Mucosa of stomach (tissue), 1 donor: ENCODE data around the gene DOK7.

Experiments used
- H3K27me3 ChIP-seq: one replicate; pipeline ENCODE4 v1.7.0; 2013; ENCODE audit warnings: mild to moderate bottlenecking, low read length; ENCODE audit not compliant: control insufficient read depth, insufficient read depth
- H3K36me3 ChIP-seq: one replicate; pipeline ENCODE4 v1.7.0; 2013; ENCODE audit warnings: low read length; ENCODE audit not compliant: control insufficient read depth, insufficient read depth
- H3K4me1 ChIP-seq: one replicate; pipeline ENCODE4 v1.7.0; 2013; ENCODE audit warnings: mild to moderate bottlenecking, low read length; ENCODE audit not compliant: control insufficient read depth, insufficient read depth
- H3K4me3 ChIP-seq: one replicate; pipeline ENCODE4 v1.7.0; 2013; ENCODE audit warnings: low read length
- H3K9ac ChIP-seq: one replicate; pipeline ENCODE4 v1.7.0; 2013; ENCODE audit warnings: mild to moderate bottlenecking, low read length, moderate library complexity
- H3K9me3 ChIP-seq: one replicate; pipeline ENCODE4 v1.7.0; 2013; ENCODE audit warnings: mild to moderate bottlenecking, low read length, moderate library complexity; ENCODE audit not compliant: control insufficient read depth
- donor health status: Pancreatic carcinoma.

The DOK7 gene

DNA sequence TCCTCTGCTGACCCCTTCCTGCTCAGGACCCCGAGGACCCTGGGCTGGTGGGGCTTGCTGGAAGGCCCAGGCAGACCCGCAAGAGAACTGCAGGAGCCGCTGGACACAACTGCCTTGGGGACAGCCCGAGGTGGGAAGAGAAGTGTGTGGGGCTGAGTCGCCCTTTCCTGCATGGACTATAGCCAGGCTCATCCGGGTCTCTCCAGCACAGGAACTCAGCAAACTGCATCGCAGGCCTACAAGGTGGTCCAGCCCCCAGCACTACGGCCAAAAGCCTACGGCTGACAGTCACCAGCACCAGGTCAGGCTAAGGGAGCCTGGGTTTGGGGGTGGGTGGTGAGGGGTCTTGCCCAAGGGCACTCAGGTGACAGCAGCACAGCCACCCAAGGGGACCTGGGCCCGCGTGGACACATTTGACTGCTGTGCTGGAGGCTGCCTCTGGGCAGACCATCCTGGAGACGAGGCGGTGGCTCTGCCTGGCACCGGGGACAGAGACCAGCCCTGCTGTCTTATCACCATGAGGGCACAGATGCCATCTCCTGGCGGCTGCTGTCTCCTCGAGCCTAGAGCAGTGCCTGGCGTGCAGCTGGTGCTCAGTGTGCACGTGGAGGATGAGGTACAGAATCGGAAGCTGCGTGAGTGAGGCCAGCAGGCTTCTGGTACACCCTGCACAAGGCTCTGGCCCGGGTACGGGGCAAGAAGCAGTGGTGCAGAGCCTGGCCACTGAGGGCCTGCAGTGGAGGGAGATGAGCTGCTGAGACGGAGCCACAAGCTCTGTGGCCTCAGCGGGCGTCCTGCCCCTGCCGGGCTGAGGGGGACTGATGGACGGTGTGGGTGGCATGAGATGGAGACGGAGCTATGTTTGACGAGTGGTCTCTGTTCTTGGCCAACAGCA lies 54.0 kb downstream of the DOK7 start:
- Histone ChIP-seq H3K27me3 (no peaks in the 10 kb centered on the region), H3K9ac (no peak overlapping the region), H3K9me3 (no peaks in the 10 kb centered on the region), H3K4me1 (peaks cover 3% of the 10 kb centered on the region), H3K36me3 (peaks cover 17% of the 10 kb centered on the region), H3K4me3 (no peak overlapping the region)

DNA sequence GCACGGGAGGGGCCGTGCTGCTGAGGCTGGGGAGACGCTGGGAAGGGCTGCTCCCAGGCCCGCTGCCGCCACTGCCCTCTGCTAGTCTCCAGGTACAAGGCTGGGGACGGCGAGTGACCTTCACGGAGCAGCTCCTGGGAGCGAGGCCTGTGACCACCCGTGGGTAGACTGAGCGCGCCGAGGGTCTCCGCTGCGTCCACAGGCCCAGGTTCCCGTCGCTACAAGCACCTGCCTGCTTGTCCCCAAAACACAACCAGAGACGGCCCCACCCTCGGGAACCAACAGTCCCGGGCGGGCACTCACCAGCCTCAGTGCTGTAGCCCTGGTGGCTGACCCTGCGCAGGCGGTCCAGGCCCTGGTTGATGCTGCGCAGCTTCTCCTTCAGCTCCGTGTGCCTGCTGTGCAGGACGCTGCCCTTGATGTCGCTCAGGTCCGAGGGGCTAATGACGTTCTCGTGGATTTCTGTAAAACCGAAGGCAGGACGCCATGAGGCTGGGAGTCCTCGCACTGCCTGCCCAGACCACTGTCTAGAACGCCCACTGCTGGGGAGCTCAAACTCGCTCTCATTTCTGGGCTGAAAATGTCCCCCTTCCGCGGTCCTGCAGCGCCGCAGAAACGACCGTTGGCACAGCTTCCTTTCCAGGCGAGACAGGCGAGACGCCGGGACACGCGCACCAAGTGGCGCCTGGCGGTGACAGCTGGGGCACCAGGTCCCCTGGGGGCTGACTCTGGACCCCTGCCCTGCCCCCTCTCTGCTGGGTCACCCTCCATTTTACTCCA lies 54.8 kb downstream of the DOK7 start:
- no peaks in the 10 kb centered on the region for H3K9me3 ChIP-seq
- H3K9ac ChIP-seq, result no peak overlapping the region
- H3K36me3 ChIP-seq, result peaks cover 17% of the 10 kb centered on the region
- peaks cover 3% of the 10 kb centered on the region for H3K4me1 ChIP-seq
- H3K27me3 ChIP-seq, result no peaks in the 10 kb centered on the region
- H3K4me3 ChIP-seq, result no peak overlapping the region

DNA sequence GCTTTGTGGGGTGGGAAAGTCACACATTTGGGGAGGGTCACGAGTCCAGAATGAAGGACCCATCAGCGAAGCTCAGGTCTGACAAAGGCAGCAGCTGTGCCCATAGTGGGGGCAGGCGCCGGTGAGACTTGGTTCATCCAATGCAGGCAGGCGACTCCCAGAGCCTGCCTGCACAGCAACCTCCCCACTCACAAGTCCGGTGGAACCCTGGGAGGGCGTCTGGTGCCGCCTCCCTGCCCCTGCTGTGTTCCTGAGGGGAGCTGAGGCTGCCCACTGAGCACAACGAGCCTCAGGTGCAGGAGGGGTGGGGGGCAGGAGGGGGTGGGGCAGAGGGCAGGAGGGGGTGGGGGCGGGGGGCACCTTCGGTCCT lies 55.4 kb downstream of the DOK7 start:
- Histone ChIP-seq H3K36me3 (peaks cover 17% of the 10 kb centered on the region), H3K9ac (no peak overlapping the region), H3K27me3 (no peaks in the 10 kb centered on the region), H3K4me3 (no peak overlapping the region), H3K9me3 (no peaks in the 10 kb centered on the region), H3K4me1 (peaks cover 3% of the 10 kb centered on the region)

DNA sequence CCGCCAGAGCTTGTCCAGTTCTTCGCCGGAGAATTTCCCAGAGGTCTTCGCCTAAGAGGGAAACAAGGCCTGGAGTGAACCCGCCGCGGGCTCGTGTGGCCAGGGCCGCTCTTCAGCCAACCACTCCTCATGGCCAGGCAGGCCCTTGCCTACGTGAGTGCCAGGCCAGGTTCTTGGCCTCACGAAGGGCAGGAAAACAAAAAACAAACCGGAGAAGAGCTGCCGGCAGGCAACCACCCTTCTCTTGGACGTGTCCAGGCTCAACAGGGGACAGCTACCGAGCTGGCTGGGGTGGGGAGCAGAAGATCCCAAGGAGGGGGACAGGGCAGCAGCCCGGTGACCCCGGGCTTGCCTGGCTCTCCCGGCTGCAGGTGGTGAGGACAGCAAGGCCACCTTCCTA lies 55.8 kb downstream of the DOK7 start:
- H3K9me3 ChIP-seq, result no peaks in the 10 kb centered on the region
- H3K27me3 ChIP-seq, result no peaks in the 10 kb centered on the region
- H3K36me3 ChIP-seq, result peaks cover 17% of the 10 kb centered on the region
- no peak overlapping the region for H3K9ac ChIP-seq
- no peak overlapping the region for H3K4me3 ChIP-seq
- peaks cover 3% of the 10 kb centered on the region for H3K4me1 ChIP-seq

DNA sequence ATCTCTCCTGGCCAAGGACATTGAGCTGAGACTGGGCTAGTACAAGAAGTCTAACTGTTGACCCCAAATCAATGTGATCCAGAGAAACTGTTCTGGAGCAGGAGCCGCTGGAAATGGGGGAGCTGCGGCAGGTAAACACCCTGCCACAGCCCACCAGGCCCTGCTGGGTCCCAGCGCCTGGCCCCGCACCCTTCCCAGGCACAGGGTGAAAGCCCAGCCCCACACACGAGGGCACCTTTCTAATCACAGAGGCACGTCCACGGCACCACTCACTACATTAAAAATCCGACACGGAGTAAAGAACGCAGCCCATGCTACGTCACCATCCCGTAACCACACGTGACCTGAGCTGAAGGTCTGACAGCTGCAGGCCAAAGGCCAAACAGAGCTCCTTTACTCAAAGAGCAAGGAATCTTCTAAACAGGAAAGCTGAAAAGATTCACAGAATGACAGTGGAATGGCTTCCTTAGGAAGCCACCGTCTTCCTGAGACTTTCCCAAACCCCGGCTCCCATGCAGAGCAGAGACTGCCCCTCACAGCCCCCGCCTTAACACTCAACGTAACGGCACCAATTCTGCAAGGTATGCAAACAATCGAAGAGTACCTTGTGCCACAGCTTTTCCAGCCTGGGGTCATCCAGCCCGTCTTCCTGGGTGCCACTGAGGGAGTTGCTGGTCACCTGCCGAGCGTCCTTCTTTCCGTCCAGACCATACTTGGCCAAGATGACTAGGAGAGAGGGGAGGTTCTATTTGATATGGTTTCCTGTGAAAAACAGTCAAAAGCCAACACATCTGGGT lies 56.6 kb downstream of the DOK7 start:
- Histone ChIP-seq H3K9ac (no peak overlapping the region), H3K36me3 (peaks cover 17% of the 10 kb centered on the region), H3K9me3 (no peaks in the 10 kb centered on the region), H3K4me3 (no peak overlapping the region), H3K4me1 (peaks cover 3% of the 10 kb centered on the region), H3K27me3 (no peaks in the 10 kb centered on the region)

DNA sequence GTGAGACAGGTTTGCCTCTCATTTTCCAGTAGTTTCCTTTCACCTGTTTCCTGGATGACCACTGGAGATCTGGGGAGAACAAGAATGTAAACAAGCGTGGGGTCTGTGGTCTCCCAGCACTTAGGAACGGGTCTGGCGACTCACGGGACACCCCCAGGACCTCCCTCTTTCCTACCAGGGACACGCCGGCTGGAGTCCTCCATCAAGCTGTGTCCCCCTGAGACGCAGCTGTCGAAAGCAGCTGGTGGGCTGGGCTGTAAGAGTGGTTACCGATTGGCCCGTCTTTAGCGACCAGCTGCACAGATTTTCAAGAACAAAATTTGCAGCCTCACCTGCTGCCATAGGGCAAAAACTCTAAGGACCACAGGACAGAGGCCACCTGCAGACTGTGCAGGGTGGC lies 57.2 kb downstream of the DOK7 start:
- H3K4me3 ChIP-seq, result no peak overlapping the region
- no peaks in the 10 kb centered on the region for H3K9me3 ChIP-seq
- H3K9ac ChIP-seq, result no peak overlapping the region
- H3K36me3 ChIP-seq, result peaks cover 17% of the 10 kb centered on the region
- H3K4me1 ChIP-seq, result peaks cover 3% of the 10 kb centered on the region
- H3K27me3 ChIP-seq, result no peaks in the 10 kb centered on the region

DNA sequence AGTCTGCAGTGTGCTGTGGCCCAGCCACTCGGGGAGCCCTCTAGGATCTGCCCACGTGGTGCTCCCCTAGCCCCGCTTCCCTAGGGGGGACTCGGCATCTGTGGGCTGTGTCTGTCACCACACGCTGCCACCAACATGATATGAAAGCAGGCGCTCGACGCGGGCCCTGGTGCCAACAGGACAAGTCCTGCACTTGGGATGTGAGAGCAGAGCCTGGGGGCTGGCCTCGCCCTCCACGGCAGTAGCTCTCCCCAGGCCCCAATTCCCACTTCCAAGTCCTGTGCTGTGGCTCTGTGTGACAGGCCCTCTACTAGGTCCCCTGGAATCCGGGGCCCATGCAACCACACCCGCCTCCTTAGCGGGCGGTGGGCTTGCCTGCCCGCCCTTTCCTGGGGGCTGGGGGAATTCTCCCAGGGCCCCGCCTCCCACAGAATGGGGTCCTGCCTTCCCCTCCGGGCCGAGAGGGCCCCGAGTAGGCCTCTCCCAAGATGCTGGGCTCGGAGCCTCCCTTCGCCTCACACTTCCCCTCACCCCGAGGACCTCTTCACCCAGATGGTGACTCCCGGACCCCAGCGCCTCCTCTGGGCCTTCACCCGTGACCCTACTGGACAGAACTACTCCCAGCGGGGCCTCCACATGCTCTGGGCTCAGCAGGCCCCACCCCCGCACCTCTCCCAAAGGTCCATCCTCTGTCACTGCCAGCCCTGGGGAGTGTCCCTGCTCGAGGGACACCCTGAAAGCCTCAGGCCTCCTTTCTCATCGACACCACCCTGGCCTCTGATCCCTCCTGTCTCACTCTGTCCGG lies 57.9 kb downstream of the DOK7 start:
- Histone ChIP-seq H3K4me1 (no peaks in the 10 kb centered on the region), H3K27me3 (no peaks in the 10 kb centered on the region), H3K9me3 (no peaks in the 10 kb centered on the region), H3K36me3 (peaks cover 17% of the 10 kb centered on the region), H3K4me3 (no peak overlapping the region), H3K9ac (no peak overlapping the region)

DNA sequence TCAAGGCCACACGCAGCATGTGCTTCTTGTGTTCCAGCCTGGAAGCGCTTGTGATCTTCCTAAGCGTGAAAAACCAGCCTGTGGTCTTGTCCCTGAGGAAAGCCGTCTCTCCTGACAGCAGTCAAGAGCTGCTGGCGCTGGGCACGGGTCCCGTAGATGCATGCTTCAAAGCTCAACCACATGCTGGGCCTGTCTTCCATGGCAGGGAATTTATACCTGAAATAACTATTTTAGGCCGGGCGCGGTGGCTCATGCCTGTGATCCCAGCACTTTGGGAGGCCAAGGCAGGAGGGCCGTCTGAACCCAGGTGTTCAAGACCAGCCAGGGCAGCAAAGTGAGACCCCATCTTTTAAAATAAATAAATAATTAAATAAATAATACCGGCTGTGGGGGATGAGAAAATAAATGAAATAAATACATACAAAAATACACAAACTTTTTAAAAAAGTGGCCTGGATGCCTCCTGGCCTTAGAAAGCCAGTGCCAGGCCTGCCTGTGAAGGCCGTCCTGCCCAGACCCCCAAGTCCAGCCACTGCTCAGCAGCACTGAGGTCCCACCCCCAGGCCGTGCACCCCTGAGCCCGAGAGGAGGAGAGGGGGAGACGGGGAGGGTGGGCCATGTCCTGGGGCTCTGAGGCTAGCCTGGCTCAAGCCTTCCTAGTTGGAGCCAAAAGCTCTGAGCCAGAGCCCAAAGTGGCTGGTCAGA lies 58.7 kb downstream of the DOK7 start:
- Histone ChIP-seq H3K4me1 (no peaks in the 10 kb centered on the region), H3K36me3 (peaks cover 17% of the 10 kb centered on the region), H3K27me3 (no peaks in the 10 kb centered on the region), H3K9ac (no peak overlapping the region), H3K4me3 (no peak overlapping the region), H3K9me3 (no peaks in the 10 kb centered on the region)

DNA sequence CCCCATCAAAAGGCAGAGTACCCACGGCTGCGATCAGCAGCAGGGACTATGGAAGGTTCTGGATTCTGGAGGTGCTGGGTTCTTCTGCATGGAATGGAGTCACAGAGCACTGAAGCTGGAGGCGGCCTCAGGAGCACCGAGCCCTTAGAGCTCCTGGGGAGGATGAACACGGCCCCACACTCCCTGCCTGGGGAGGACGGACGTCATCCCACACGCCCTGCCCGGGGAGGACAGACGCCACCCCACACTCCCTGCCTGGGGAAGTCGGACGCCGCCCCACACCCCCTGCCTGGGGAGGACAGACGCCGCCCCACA lies 59.2 kb downstream of the DOK7 start:
- Histone ChIP-seq H3K9me3 (no peaks in the 10 kb centered on the region), H3K9ac (no peak overlapping the region), H3K36me3 (peaks cover 12% of the 10 kb centered on the region), H3K4me1 (no peaks in the 10 kb centered on the region), H3K27me3 (no peaks in the 10 kb centered on the region), H3K4me3 (no peak overlapping the region)

DNA sequence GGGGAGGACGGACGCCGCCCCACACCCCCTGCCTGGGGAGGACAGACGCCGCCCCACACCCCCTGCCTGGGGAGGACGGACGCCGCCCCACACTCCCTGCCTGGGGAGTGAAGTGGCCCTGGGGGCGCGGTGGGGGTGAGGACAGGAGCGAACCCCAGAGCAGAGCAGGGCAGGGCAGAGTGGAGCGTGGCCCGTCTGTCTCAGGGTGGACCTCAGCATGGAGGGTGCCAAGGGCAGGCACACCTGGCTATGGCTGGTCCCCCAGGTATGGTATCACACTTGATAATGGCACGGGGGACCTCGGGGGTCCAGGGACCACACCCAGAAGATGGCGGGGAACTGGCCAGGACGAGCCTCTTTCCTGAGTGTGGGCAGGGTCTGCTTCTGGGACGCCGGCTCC lies 59.5 kb downstream of the DOK7 start:
- H3K27me3 ChIP-seq, result no peaks in the 10 kb centered on the region
- H3K9ac ChIP-seq, result no peak overlapping the region
- no peaks in the 10 kb centered on the region for H3K4me1 ChIP-seq
- H3K36me3 ChIP-seq, result peaks cover 8% of the 10 kb centered on the region
- H3K4me3 ChIP-seq, result no peak overlapping the region
- no peaks in the 10 kb centered on the region for H3K9me3 ChIP-seq

DNA sequence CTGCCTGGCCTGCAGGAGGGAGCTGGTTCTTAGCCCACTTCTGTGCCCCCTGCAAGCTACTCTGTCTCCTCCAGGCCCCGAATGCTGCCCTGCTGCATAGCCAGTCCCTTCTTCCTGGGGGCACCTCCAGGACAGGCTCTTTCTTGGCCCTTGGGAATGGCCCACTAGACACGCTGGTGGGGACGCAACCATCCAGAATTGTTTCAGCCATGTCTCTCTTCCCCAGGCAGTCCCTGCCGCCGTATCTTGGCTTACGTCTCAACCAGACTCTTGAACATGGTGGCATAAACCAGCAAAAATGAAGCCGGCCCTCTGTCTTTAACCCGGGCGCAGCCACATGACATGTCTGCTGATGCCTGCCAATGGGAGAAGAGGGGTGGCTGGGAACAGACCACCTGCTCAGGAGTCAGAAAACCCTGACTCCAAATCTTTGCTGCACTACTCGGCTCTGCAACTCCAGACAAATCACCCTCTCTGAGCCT lies 60.1 kb downstream of the DOK7 start:
- H3K36me3 ChIP-seq, result peaks cover 8% of the 10 kb centered on the region

More for the DNA sequence above, 60.1 kb downstream of the DOK7 start:
- Histone ChIP-seq H3K4me3 (no peak overlapping the region), H3K9ac (no peak overlapping the region), H3K27me3 (no peaks in the 10 kb centered on the region), H3K9me3 (no peaks in the 10 kb centered on the region), H3K4me1 (no peaks in the 10 kb centered on the region)
